Endothelial cell of umbilical vein (primary cell): ENCODE results near the gene KDM4C. TPM values are rescaled to one million over a fixed set of nuclear protein-coding genes. Genes with fewer than 3 reads are reported as not detected.

Source experiments
- BruUV-seq: library from RNA; stranded (reverse); fragments of 400-500 nt; replicated peaks from 2 replicates; lab custom pipeline; 2021; lab: Mats Ljungman, UMichigan
- CTCF ChIA-PET: fragments of 300-600, 350-600 bp; sonication (Branson Sonifier 250); formaldehyde crosslinking; loops from one replicate; lab custom pipeline; 2021; ENCODE audit warnings: antibody characterized with exemption, inconsistent platforms; lab: Charles Lee
- POLR2A ChIA-PET: fragments of 300-600, 350-600 bp; sonication (Branson Sonifier 250); formaldehyde crosslinking; loops from one replicate; lab custom pipeline; 2021; ENCODE audit warnings: antibody characterized with exemption, inconsistent platforms; lab: Charles Lee
- DNase-seq: peaks from one replicate; pipeline ENCODE4 v3.0.0-alpha.2; 2011; ENCODE audit warnings: low read depth, low spot score
- FAIRE-seq: peaks from 2 replicates; lab custom pipeline; 2011; peaks lifted over from hg19 to GRCh38; lab: Jason Lieb, UNC
- H2AFZ ChIP-seq: 2 replicates; pipeline ENCODE4 v1.6.0; 2012; ENCODE audit warnings: low read depth, low read length, control low read depth, inconsistent platforms
- H3K27ac ChIP-seq: 2 replicates; pipeline ENCODE4 v1.5.1; 2011; ENCODE audit warnings: low read depth, mild to moderate bottlenecking, control low read depth, low read length, moderate library complexity; ENCODE audit not compliant: insufficient read depth
- H3K27me3 ChIP-seq, 2 experiments: 2 replicates each; pipeline versions ENCODE4 v1.6.0 to v1.6.1; 2011; ENCODE audit warnings: low read length in 2 of 2, mixed read lengths in 1 of 2; ENCODE audit not compliant: control insufficient read depth in 2 of 2, insufficient read depth in 2 of 2
- H3K36me3 ChIP-seq, 2 experiments: 2 replicates in 1 of 2; 3 replicates in 1 of 2; pipeline ENCODE4 v1.5.1; 2011; ENCODE audit warnings: low read length in 2 of 2, mild to moderate bottlenecking in 1 of 2, moderate library complexity in 1 of 2; ENCODE audit not compliant: control insufficient read depth in 2 of 2, insufficient read depth in 2 of 2; ENCODE audit errors: extremely low read depth in 1 of 2
- H3K4me1 ChIP-seq: 3 replicates; pipeline ENCODE4 v1.5.1; 2011; ENCODE audit warnings: mild to moderate bottlenecking, low read length; ENCODE audit not compliant: control insufficient read depth, insufficient read depth; ENCODE audit errors: extremely low read depth
- H3K4me2 ChIP-seq: 2 replicates; pipeline ENCODE4 v1.6.1; 2011; ENCODE audit warnings: low read length, control low read depth, mixed read lengths; ENCODE audit not compliant: insufficient read depth
- H3K4me3 ChIP-seq, 3 experiments: fragments of 200-600 bp in 1 of 3; sonication (generic), shearing (Covaris generic) in 1 of 3; replicated peaks in 1 of 3; 2 replicates each; pipeline ENCODE4 v1.5.1; 2011 to 2016; ENCODE audit warnings: control low read depth in 3 of 3, low read length in 3 of 3, mild to moderate bottlenecking in 2 of 3, inconsistent platforms in 1 of 3, low read depth in 1 of 3, moderate library complexity in 1 of 3; ENCODE audit not compliant: insufficient read depth in 1 of 3
- H3K79me2 ChIP-seq: 2 replicates; pipeline ENCODE4 v1.6.0; 2012; ENCODE audit warnings: low read length, inconsistent platforms; ENCODE audit not compliant: control insufficient read depth, insufficient read depth
- H3K9ac ChIP-seq: replicated peaks from 2 replicates; pipeline ENCODE3; 2011; ENCODE audit warnings: low read length, control low read depth; ENCODE audit not compliant: insufficient read depth; ENCODE audit errors: extremely low read depth
- H3K9me1 ChIP-seq: replicated peaks from 3 replicates; pipeline ENCODE4 v1.6.0; 2011; ENCODE audit warnings: mild to moderate bottlenecking, low read length; ENCODE audit not compliant: control insufficient read depth, insufficient read depth; ENCODE audit errors: extremely low read depth
- H3K9me3 ChIP-seq: replicated peaks from 2 replicates; pipeline ENCODE4 v1.5.1; 2012; ENCODE audit warnings: low read length, inconsistent platforms; ENCODE audit not compliant: control insufficient read depth, insufficient read depth
- H4K20me1 ChIP-seq: replicated peaks from 2 replicates; pipeline ENCODE3; 2011; ENCODE audit warnings: mild to moderate bottlenecking, low read length; ENCODE audit not compliant: control insufficient read depth, insufficient read depth; ENCODE audit errors: extremely low read depth
- EZH2 ChIP-seq: IDR thresholded peaks from 2 replicates; pipeline ENCODE4 v1.6.1; 2012; ENCODE audit warnings: borderline replicate concordance, low read depth, mild to moderate bottlenecking, moderate library complexity, low read length, inconsistent platforms; ENCODE audit not compliant: severe bottlenecking
- FOS ChIP-seq: IDR thresholded peaks from 2 replicates; pipeline ENCODE4 v1.6.1; 2011; ENCODE audit warnings: mild to moderate bottlenecking, low read length, moderate library complexity, borderline replicate concordance; ENCODE audit not compliant: insufficient read depth
- GATA2 ChIP-seq: IDR thresholded peaks from 2 replicates; pipeline ENCODE4 v1.7.0; 2011; ENCODE audit warnings: low read depth, mild to moderate bottlenecking, moderate library complexity, mixed read lengths, low read length; ENCODE audit not compliant: insufficient read length, insufficient read depth
- JUN ChIP-seq: IDR thresholded peaks from 2 replicates; pipeline ENCODE4 v1.6.1; 2011; ENCODE audit warnings: borderline replicate concordance, low read depth; ENCODE audit not compliant: insufficient read length, insufficient read depth
- MYC ChIP-seq: IDR thresholded peaks from one replicate; pipeline ENCODE4 v1.6.1; 2011; ENCODE audit warnings: mild to moderate bottlenecking, low read depth, low read length
- POLR2A ChIP-seq: IDR thresholded peaks from 2 replicates; pipeline ENCODE4 v1.6.1; 2012; ENCODE audit warnings: low read depth, mild to moderate bottlenecking, control low read depth, low read length
- POLR2AphosphoS5 ChIP-seq: IDR thresholded peaks from 2 replicates; pipeline ENCODE4 v1.6.1; 2012; ENCODE audit warnings: low read depth, mild to moderate bottlenecking, control low read depth, low read length, moderate library complexity; ENCODE audit not compliant: insufficient read depth
- dilution Hi-C: fragments of 300-500 bp; cut with MboI; formaldehyde crosslinking; loops from one replicate; pipeline ENCODE4 v1.15.0; 2019; ENCODE audit warnings: low sequenced_read_pairs; ENCODE audit not compliant: extremely low pct_ligation_motif_present
- intact Hi-C: fragments of 100-400 bp; cut with micrococcal nuclease; formaldehyde crosslinking; loops from one replicate; pipeline ENCODE4 v1.10.0; 2022
- polyA plus RNA-seq, 4 experiments: library from polyadenylated mRNA; depleted of rRNA in 3 of 4; stranded (reverse) in 3 of 4; unstranded in 1 of 4; fragments of >200 nt; gene quantifications; 2 replicates each; pipeline versions ENCODE4 v1.2.1 to v1.2.3, GENCODE V29; 2011 to 2012; ENCODE audit warnings: missing spikeins in 1 of 4
- total RNA-seq: library from RNA; stranded (reverse); gene quantifications from 2 replicates; pipeline ENCODE4 v1.2.3, GENCODE V29; 2021
- TF ChIP-seq, protein P1 (sequence below): IDR thresholded peaks from 2 replicates; pipeline ENCODE4 v1.6.1; 2011; ENCODE audit not compliant: insufficient read depth, insufficient read length
- TF ChIP-seq, protein P2 (sequence below), 2 donors: IDR thresholded peaks; 1 replicate in 1 of 2; 2 replicates in 1 of 2; pipeline ENCODE4 v1.5.1; 2011; ENCODE audit warnings: low read length in 2 of 2, mild to moderate bottlenecking in 2 of 2, moderate library complexity in 2 of 2, control low read depth in 1 of 2, inconsistent platforms in 1 of 2, low read depth in 1 of 2; ENCODE audit not compliant: insufficient read depth in 1 of 2; ENCODE audit errors: extremely low read depth in 1 of 2

KDM4C gene
- total and polyA plus RNA-seq, 2 donors (not counting 3 experiments of a cell fraction or from before 2014, with no cell fraction given), result 5.4 to 15.0 TPM

DNA sequence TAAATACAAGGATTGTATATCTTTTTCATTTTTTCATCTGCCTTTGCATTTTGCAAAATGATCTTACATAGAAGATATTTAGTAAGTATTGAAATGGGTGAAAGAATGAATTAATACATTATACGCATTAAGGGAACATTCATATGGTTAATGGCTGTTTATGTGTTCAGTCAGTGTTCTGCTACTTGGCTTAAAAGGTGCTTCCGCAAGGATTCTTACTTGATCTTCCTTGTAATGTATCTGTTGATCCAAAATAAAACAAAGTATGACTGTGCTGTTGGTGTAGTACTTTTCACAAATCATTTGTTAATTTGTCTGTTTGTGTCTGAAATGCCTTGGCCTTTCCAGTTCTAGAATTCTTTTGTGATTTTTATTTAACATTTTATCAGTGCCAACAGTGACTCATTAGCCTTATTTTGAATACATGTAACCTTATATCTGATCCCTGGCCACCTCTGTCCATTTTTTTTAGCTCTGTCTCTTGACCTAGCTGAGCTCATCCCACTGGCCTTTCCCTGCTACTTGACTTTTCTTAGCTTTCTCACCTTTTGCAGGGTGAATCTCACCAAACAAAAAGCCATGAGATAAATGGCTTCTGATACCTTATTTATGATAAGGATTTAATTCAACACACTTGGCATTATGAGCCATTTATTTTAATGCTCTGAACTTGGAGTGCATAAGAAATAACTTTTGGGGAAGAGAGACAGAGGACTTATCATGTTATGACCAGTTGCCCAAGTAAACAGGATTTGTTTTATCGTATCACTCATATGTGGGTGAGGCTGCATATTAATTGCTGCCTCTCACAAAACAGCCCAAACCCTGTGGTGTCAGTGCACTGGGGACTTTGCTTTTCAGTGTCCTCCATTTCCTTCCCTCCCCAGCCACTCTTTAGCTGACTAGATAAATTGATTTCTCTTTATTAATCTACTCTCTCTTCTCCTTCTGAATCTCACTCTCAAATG, 340.3 kb downstream of the KDM4C start:
- ChIA-PET POLR2A (no interaction called here), CTCF (interaction anchor here (1.0 kb wide), 1 partner anchor 139 kb away, joined by 3 read pairs; no protein-coding TSS in a partner anchor)
- Histone ChIP-seq H3K36me3 (no peaks in the 10 kb centered on the region), H3K79me2 (no peaks in the 10 kb centered on the region), H2AFZ (no peak overlapping the region), H3K4me3 (no peak overlapping the region), H4K20me1 (no peaks in the 10 kb centered on the region), H3K4me1 (peaks cover 20% of the 10 kb centered on the region), H3K9me3 (no peaks in the 10 kb centered on the region), H3K4me2 (no peak overlapping the region), H3K27ac (no peak overlapping the region), H3K9ac (no peak overlapping the region), H3K9me1 (no peaks in the 10 kb centered on the region), H3K27me3 (no peaks in the 10 kb centered on the region)
- DNase-seq (peak; percentile 49), FAIRE-seq (no peak)
- no TSS peak for BruUV-seq
- intact Hi-C loops, result no loop called here
- dilution Hi-C loops, result no loop called here
- TF ChIP-seq JUN, result no peak
- peak; percentile 49 for TF ChIP-seq FOS
- TF ChIP-seq GATA2, result peak; percentile 19
- TF ChIP-seq, protein P1, sequence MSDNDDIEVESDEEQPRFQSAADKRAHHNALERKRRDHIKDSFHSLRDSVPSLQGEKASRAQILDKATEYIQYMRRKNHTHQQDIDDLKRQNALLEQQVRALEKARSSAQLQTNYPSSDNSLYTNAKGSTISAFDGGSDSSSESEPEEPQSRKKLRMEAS, result no peak
- TF ChIP-seq POLR2AphosphoS5, result no peak
- TF ChIP-seq POLR2A, result no peak
- TF ChIP-seq EZH2, result no peak
- TF ChIP-seq, protein P2, sequence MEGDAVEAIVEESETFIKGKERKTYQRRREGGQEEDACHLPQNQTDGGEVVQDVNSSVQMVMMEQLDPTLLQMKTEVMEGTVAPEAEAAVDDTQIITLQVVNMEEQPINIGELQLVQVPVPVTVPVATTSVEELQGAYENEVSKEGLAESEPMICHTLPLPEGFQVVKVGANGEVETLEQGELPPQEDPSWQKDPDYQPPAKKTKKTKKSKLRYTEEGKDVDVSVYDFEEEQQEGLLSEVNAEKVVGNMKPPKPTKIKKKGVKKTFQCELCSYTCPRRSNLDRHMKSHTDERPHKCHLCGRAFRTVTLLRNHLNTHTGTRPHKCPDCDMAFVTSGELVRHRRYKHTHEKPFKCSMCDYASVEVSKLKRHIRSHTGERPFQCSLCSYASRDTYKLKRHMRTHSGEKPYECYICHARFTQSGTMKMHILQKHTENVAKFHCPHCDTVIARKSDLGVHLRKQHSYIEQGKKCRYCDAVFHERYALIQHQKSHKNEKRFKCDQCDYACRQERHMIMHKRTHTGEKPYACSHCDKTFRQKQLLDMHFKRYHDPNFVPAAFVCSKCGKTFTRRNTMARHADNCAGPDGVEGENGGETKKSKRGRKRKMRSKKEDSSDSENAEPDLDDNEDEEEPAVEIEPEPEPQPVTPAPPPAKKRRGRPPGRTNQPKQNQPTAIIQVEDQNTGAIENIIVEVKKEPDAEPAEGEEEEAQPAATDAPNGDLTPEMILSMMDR (IDR thresholded peaks at IDR 0.05; ENCODE audit: extremely low read depth in 1 of 2, insufficient read depth in 1 of 2, low read depth in 1 of 2, low read length in 2 of 2), result no peak
- TF ChIP-seq MYC, result no peak
